Measurements from ENCODE around the gene ST14. TPM values are rescaled to one million over a fixed set of nuclear protein-coding genes. Genes with fewer than 3 reads are reported as not detected.
"Not testable (repeated sequence)": the region's sequence is repeated elsewhere in the genome, so short reads cannot be mapped to it uniquely, and the experiment has no call there.

ST14 gene
- total and polyA plus RNA-seq, 2 donors (not counting 3 experiments of a cell fraction or from before 2014, with no cell fraction given), result 0.08 TPM; not detected in 1

- FAIRE-seq, result no peak
- Histone ChIP-seq H3K9ac (replicated peaks; ENCODE audit: extremely low read depth, insufficient read depth, low read length) (no peak overlapping the region), H3K4me2 (ENCODE audit: insufficient read depth, low read length) (no peak overlapping the region), H3K9me3 (replicated peaks; ENCODE audit: control insufficient read depth, insufficient read depth, low read length) (no peaks in the 10 kb centered on the region), H3K27ac (ENCODE audit: insufficient read depth, low read depth, low read length) (no peak overlapping the region), H3K36me3 (ENCODE audit: control insufficient read depth in 2 of 2, extremely low read depth in 1 of 2, insufficient read depth in 2 of 2, low read length in 2 of 2) (no peaks in the 10 kb centered on the region), H4K20me1 (replicated peaks; ENCODE audit: control insufficient read depth, extremely low read depth, insufficient read depth, low read length) (no peaks in the 10 kb centered on the region), H2AFZ (ENCODE audit: low read depth, low read length) (no peak overlapping the region), H3K4me1 (ENCODE audit: control insufficient read depth, extremely low read depth, insufficient read depth, low read length) (no peaks in the 10 kb centered on the region), H3K9me1 (replicated peaks; ENCODE audit: control insufficient read depth, extremely low read depth, insufficient read depth, low read length) (no peaks in the 10 kb centered on the region), H3K27me3 (ENCODE audit: control insufficient read depth in 2 of 2, insufficient read depth in 2 of 2, low read length in 2 of 2) (peaks cover 0 to 1% of the 10 kb centered on the region in 2 experiments), H3K4me3 (replicated peaks in 1 of 3; ENCODE audit: insufficient read depth in 1 of 3, low read depth in 1 of 3, low read length in 3 of 3) (no peak overlapping the region), H3K79me2 (ENCODE audit: control insufficient read depth, insufficient read depth, low read length) (no peaks in the 10 kb centered on the region)
- POLR2A ChIA-PET, result no interaction called here
- TF ChIP-seq MAX (IDR thresholded peaks at IDR 0.05; ENCODE audit: insufficient read depth, insufficient read length), result no peak
- no peak for TF ChIP-seq POLR2A (IDR thresholded peaks at IDR 0.05; ENCODE audit: low read depth, low read length)
- no peak for TF ChIP-seq POLR2AphosphoS5 (IDR thresholded peaks at IDR 0.05; ENCODE audit: insufficient read depth, low read depth, low read length)
- no peak for TF ChIP-seq EZH2 (IDR thresholded peaks at IDR 0.05; ENCODE audit: borderline replicate concordance, low read depth, low read length, severe bottlenecking)
- TF ChIP-seq FOS (IDR thresholded peaks at IDR 0.05; ENCODE audit: borderline replicate concordance, insufficient read depth, low read length), result no peak
- TF ChIP-seq CTCF (IDR thresholded peaks at IDR 0.05; ENCODE audit: extremely low read depth in 1 of 2, insufficient read depth in 1 of 2, low read depth in 1 of 2, low read length in 2 of 2), result no peak
- dilution Hi-C loops (cut with MboI; ENCODE audit: extremely low pct_ligation_motif_present, low sequenced_read_pairs), result no loop called here
- CTCF ChIA-PET, result interaction anchor here (1.1 to 1.4 kb wide), 2 partner anchors 14 to 40 kb away, joined by 3 read pairs; no protein-coding TSS in a partner anchor
- BruUV-seq (replicated peaks), result no TSS peak
- DNase-seq (ENCODE audit: low read depth, low spot score), result no peak
- intact Hi-C loops (cut with micrococcal nuclease), result no loop called here
Measured at GRCh38 chr11:130171534-130171933, 12.0 kb downstream of the ST14 start.

DNA sequence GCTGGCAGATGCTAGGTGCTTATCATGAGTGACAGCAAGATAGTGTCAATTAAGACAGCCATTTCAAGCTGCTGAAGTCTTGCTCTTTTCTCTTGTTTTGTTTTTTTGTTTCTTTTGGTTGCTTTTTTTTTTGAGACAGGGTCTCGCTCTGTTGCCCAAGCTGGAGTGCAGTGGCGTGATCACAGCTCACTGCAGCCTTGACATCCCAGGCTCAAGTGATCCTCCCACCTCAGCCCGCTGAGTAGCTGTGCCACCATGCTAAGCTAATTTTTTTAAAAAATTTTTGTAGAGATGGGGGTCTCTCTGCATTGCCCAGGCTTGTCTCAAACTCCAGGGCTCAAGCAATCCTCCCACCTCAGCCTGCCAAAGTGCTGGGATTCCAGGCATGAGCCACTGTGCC, 12.4 kb downstream of the ST14 start:
- H2AFZ ChIP-seq (ENCODE audit: low read depth, low read length); POLR2A ChIA-PET; H3K4me2 ChIP-seq (ENCODE audit: insufficient read depth, low read length); H3K27me3 ChIP-seq (ENCODE audit: control insufficient read depth in 2 of 2, insufficient read depth in 2 of 2, low read length in 2 of 2); H3K4me1 ChIP-seq (ENCODE audit: control insufficient read depth, extremely low read depth, insufficient read depth, low read length); intact Hi-C loops (cut with micrococcal nuclease); FAIRE-seq; H3K9me3 ChIP-seq (replicated peaks; ENCODE audit: control insufficient read depth, insufficient read depth, low read length); H3K4me3 ChIP-seq (replicated peaks in 1 of 3; ENCODE audit: insufficient read depth in 1 of 3, low read depth in 1 of 3, low read length in 3 of 3); H3K9ac ChIP-seq (replicated peaks; ENCODE audit: extremely low read depth, insufficient read depth, low read length); BruUV-seq (replicated peaks); H3K27ac ChIP-seq (ENCODE audit: insufficient read depth, low read depth, low read length); dilution Hi-C loops (cut with MboI; ENCODE audit: extremely low pct_ligation_motif_present, low sequenced_read_pairs); H3K9me1 ChIP-seq (replicated peaks; ENCODE audit: control insufficient read depth, extremely low read depth, insufficient read depth, low read length); DNase-seq (ENCODE audit: low read depth, low spot score); H4K20me1 ChIP-seq (replicated peaks; ENCODE audit: control insufficient read depth, extremely low read depth, insufficient read depth, low read length); H3K36me3 ChIP-seq (ENCODE audit: control insufficient read depth in 2 of 2, extremely low read depth in 1 of 2, insufficient read depth in 2 of 2, low read length in 2 of 2); H3K79me2 ChIP-seq (ENCODE audit: control insufficient read depth, insufficient read depth, low read length): not testable (repeated sequence)
- CTCF ChIA-PET, result interaction anchor here (0.7 to 1.4 kb wide), 3 partner anchors 14 to 1012 kb away, joined by 3 to 4 read pairs (median 3); no protein-coding TSS in a partner anchor
